GM19438 (cell line): ENCODE measurements around the gene PNPLA3.
"Not testable (repeated sequence)": the region's sequence is repeated elsewhere in the genome, so short reads cannot be mapped to it uniquely, and the experiment has no call there.

ENCODE experiments used
- ATAC-seq: cut with Tn5 transposase; IDR thresholded peaks from one replicate; pipeline ENCODE4 v1.9.1; 2021; ENCODE audit warnings: low read depth; ENCODE audit not compliant: unreplicated experiment

The PNPLA3 gene

DNA sequence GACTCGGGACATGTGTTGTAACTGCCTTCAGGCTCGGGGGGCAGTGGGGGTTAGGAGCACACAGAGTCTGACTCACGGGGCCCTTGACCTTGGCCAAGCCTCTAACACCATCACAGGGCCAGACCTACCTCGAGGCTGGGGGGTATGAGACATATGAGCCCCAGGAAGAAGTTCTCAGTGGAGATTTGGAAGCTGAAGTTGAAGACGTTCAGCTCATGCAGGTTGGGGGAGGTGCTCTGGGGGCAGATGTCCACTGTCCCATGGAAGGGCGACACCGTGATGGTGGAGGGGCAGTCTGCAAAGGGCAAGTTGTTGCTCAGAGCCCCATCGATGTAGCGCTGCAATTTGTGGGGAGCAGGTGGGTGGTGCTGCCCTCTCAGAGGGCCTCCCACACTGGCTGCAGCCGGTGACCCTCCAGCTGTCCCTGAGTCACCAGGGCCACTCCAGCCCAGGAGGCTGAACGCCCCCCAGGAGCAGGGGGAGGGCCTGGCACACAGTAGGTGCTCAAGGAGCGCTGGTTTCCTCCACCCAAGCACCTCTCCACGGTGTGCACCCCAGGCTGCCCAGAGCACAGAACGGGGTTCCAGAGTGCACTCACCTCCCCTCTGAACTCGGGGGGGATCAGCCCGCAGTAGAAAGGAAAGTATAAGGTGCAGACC is 34.3 kb upstream of the PNPLA3 start:
- no peak for ATAC-seq

DNA sequence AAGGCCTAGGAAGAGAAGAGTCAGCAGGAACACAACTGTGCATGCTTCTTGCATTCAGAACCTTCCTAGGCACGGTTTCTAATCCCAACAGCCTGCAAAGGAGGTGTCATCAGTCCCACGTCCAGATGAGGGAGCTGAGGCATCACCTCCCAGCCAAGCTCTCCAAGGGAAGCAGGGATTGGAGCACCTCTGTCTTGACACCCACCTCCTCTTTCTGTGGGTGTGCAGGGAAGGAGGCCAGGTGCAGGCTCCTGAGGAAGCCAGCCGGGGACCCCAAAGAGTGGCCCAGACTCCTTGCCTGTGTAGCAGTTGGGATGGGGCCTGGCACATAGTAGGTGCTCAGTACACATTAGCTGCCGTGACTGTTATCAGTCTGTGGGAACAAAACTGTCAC is 33.7 kb upstream of the PNPLA3 start:
- ATAC-seq = no peak

DNA sequence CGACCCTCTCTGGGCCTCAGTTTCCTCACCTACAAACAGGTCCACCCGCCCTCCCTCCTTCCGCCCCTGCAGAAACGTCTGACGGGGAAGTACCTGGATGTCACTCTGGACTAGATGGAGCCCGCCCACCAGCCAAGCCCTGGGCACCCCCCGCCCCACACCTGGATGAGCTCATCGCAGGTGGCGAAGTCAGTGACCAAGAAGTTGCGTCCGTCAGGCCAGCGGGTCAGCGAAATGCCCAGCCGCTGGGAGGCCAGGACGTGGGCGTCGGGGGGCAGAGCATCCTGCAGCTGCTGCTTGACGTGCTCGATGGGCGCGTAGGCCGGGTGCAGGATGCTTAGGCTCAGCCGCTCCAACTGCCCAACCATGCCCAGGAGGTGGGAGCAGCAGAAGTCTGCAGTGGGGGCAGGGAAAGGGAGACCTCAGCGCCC is 32.7 kb upstream of the PNPLA3 start:
- no peak for ATAC-seq

DNA sequence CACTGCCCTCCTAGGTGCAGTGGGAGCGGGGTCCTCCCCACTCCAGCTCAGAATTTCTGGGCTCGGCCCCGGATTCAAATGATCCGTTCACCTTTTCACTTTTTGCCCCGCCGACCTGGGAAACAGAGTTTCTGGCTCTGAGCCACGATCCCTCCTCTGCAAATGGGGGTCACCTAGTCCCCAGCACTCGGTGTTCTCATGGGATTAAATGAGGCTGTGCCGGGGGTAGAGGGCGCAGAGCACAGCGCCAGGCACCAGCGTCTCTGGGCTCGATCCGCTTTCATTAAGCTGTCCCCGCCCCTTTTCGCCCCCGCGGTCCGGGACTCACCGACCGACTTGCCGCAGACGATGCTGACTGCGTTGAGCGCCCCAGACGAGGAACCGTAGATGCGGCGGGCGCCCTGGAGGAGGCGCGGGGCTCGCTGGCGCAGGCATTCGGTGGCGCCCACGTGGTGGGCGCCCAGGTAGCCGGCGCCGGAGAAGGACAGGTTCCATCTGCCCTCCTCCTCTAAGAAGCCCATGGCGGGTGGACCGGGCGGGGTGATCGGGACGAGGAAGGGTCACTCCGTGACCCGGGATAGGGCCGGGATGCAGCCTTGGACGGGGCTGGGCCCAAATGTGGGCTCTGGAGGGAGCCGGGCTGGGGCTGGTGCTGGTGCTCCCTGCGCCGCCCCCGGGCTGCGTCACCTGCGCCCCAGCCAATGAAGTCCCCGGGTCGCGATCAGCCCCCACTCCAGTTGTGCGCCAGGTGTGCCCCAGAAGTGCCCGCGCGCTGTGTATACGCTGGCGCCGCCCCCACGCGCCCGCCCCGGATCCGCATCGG is 32.0 kb upstream of the PNPLA3 start, which contains the start of gene PNPLA5:
Gene PNPLA5, minus strand, starts transcription at position 654 of the 823 bp plus-strand sequence. Its CDS starts 133 bp downstream, at position 521.
- no peak for ATAC-seq

DNA sequence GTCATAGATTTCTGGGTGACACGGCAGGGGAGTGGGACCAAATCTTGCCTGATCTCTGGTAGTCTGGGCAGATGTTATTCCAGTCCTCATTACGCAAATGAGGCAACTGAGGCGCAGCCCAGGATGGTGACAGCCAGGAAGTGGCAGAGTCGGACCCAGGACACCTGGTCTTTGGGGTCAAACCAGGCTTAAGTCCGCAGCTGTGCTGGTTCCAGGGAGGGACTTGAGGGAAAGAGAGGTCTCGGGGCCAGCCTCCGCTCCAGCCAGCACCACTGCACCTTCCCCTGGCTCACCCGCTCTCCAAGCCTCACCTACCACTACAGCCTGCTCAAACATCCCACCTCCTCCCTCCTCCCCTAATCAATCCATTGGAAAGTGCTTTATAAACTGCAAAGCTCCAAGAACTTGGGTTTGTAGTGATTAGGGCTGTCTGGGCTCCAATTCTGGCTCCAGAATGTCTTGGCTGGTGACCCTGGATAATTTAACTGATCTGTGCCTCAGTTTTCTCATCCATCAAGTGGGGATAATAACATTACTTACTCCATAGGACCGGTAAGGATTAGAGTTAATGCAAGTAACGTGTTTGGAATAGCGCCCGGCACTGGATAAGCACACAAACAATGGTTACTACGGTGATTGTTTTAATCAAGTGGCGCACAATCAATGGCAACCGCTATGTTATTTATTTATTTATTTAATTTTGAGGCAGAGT is 31.3 kb upstream of the PNPLA3 start:
- ATAC-seq = no peak

DNA sequence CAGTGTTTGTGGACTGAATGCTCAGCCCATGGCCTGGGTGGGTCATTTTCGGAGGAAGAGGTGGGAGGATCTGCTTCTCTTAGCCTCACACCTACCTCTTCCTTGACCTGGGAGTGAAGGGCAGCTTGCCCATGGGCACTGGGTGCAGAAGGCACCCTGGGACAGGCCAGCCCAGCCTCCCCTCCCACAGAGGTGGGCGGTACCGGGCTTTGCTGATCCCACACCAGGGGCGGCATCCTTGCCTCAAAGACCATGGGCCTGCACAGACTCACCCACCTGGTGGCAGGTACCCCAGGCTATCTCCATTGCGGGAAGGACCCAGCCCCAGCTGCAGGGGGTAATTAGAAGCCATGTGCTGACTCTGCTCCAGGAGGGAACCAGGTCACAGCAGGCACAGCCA is 30.3 kb upstream of the PNPLA3 start:
- no peak for ATAC-seq

DNA sequence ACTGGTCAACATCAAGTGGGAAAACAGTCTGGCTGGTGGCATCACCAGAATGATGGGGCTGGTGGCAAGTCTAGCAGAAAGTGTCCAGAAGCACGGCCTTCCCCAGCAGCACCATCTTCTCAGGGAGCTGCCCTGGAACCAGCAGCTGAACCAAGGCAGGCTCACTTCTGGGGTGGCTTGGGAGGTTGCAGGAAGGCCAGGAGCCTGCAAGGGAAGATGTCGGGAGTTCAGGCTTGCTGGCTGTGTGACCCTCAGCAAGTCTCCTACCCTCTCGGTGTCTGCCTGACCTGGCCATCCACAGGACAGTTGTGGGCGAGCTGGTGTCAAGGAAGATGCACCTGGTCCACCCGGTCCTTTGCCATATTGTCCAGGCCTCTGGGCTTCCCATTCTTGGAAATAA is 29.5 kb upstream of the PNPLA3 start:
- no peak for ATAC-seq

DNA sequence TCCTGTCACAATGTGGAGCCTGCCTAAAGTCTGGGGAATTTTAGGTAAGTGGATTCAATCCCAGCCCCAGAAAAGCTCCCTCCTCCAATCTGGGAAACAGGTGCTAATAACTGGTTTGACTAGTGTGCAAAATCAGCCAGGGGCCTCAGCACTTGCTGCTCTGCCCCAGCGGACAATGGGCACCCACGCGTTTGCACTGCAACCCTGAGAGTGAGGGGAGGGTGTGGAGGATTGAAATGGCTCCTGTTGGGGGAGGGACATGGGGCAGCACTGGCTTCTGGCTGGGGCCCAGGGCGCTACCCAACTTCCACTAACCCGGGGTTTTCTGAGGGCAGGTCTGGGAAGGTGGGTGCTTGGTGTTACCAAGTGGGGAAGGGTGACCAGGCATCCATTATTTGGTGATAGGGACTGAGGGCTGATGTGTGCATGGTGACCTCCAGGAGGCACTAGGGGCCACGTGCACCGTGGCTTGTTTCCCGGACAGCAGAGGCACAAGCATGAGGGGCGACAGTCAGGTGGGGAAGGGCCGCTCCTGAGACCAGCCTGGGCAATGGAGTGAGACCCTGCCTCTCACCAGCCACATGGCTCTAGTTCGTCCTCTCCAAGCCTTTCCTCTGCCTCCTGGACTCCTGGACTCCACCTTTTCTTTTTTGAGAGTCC is 27.5 kb upstream of the PNPLA3 start:
- ATAC-seq = no peak

DNA sequence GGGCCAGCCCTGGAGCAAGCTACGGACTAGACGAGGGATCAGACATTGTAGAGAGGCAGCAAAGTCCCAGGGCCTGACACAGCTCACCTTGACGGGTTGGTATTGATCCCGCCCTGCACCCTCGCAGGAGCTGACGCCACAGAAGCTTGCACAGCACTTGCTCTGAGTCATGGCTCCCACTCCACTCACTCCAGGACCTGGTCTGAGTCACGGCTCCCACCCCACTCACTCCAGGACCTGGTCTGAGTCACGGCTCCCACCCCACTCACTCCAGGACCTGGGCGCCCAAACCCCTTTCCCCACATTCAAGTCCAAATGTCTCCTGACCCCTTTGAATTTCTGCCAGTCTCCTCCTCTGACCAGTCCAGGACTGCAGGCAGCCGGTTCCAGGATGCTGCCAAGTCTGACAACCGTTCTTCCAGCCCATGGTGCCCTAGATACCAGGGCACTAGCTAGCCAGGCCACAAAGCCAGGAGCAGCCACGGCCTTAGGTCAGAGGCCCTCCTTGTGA is 25.8 kb upstream of the PNPLA3 start:
- no peak for ATAC-seq

DNA sequence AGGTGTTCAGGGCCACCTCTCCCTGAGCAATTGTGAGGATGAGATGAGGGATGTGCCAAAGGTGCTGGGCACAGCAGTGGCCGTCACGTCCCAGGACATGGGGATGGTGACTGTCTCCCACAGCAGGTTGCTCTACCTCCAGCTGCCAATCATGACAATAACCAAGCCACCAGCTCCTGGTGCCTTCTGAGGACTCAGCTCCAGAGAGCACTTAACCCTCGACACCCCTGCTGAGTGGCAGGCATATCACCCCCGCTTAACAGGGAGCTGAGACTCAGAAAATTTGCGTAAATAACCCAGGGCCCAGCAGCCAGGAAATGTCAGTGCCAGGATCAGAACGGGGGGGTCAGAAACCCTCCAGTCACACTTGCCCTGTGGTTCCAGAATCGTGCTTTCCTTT is 23.4 kb upstream of the PNPLA3 start:
- no peak for ATAC-seq

DNA sequence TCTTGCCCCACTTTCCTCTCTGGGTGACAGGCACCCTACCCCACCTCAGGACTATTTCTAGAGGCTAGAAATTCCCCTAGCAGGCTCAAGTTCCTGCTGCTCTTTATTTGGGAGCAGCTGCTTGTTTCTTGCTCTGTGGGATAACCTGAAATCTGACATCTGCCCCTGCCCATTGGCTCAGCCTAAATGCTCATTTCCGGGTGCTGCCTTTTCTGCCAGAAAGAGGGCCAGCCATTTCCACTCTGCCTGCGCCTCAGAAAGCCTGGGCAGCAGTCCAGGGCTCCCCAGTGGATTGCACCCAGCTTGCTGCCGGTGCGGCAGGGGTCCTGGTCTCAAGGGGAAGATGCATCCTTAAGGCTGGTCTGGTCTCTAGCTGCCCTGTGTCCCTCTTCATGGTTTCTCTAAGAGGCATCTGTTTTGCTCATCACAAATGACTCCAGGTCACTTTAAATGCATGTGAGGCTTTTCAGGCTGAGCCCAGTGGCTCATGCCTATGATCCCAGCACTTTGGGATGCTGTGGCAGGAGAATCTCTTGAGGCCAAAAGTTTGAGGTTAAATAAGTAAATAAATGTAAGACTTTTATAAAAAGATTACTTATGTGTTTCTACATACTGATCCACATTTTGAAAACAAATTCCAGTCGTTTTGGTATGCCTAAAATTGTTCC is 21.5 kb upstream of the PNPLA3 start:
- no peak for ATAC-seq

DNA sequence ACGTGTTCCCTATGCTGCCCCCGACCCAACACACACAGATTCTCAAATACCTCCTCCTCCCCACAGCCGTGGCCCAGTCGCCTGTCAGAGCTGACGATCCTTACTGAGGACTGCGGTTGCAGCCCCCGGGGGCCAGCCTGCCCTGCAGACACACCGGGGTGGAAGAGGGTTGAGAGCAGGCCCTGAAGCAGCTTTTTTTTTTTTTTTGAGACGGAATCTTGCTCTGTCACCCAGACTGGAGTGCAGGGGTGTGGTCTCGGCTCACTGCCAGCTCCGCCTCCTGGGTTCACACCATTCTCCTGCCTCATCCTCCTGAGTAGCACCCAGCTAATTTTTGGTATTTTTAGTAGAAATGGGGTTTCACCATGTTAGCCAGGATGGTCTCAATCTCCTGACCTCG is 20.6 kb upstream of the PNPLA3 start:
- not testable (repeated sequence) for ATAC-seq

DNA sequence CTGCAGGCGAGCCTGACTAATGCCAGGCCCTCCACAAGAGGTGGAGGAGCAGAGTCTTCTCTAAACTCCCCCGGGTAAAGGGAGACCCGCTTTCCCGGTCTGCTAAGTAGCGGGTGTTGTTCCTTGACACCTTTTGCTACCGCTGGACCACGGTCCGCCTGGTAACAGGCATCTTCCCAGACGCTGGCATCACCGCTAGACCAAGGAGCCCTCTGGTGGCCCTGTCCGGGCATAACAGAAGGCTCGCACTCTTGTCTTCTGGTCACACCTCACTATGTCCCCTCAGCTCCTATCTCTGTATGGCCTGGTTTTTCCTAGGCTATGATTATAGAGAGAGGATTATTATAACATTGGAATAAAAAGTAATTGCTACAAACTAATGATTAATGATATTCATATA is 19.2 kb upstream of the PNPLA3 start:
- not testable (repeated sequence) for ATAC-seq

DNA sequence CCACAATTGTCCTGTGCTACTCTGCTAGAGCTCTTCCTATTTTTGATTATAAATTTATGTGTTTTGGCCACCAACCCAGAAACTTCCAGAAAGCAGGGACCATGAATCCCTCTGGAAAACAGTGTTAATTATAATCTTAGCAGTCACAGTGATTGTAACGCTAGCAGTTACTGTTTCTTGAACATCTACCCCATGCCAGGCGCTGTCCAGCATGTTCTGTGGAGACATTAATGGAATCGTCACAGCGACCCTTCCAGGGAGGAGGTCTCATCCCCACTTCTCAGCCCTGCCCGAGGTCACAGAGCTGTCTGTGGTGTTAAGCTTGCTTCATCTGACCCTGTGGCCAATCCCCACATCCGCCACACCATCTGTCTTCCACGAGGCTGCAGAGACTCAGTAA is 17.9 kb upstream of the PNPLA3 start:
- no peak for ATAC-seq

DNA sequence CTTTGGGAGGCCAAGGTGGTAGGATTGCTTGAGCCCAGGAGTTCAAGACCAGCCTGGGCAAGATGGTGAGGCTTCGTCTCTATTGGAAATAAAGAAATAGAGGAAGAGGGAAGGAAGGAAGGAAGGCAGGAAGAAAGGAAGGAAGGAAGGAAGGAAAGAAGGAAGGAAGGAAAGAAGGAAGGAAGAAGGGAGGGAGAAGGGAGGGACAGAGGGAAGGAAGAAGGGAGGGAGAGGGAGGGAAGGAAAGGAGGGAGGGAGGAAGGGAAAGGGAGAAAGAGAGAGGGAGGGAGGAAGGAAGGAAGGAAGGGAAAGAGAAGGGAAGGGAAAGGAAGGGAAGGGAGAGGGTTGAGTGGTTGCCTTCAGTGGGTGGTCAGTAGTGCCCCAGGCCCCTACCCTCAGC is 13.9 kb upstream of the PNPLA3 start:
- no peak for ATAC-seq

DNA sequence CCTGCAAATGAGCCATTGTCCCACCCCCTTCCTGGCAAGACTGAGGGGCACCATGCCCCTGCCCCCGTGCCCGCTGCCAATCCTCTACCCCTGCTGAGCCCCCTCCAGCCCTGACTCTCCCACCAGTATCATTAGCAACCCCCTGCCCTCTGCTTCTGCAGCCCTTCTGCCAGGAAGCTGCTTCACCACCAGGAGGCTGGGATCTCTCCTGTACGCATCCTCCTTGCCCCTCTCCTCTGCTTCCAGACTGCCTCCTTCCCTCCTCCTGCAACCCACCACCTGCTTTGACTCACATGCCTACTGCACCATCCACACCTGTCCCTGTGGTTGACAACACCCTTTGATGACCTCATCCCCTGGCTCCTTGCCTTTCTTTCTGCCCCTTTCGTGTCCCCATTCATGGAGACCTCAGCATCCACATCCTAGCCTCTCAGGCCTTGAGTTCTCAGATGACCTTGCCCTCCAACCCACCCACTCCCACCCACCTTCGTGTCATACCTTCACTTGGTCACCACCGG is 13.4 kb upstream of the PNPLA3 start:
- no peak for ATAC-seq

DNA sequence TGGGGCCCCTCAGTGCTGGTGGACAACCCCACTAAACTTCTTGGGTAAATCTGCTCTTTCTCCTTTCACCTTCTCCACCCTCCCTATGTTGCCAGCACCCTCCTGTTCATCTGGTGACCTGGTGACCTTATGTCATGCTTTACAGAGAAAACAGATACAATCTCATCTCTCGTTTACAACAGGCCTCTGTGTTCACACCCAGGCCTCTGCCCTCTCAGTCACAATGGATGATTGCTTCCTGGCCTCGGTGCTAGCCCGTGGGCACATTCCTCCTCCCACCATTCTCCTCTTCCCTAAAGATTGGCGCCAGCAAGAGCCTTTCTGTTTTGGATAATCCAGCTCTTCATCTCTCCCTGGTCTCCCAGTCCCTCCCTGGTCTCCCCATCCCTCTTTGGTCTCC is 12.3 kb upstream of the PNPLA3 start:
- no peak for ATAC-seq

DNA sequence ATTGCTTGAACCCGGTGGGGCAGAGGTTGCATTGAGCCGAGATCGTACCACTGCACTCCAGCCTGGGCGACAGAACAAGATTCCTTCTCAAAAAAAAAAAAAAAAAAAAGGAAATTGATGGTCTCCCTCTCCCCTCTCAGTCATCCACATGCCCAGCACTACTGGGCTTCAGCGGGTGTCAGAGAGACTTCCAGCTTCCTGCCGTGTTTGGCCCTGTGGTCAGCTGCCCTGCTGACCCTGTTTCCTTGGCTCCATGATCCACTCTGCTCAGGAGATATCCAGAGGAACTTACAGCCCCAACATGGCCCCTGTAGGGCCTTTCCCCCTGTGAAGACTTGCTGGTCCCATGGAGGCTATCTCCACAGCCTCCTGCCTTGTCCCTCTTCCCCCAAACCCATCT is 6.1 kb upstream of the PNPLA3 start:
- no peak for ATAC-seq

DNA sequence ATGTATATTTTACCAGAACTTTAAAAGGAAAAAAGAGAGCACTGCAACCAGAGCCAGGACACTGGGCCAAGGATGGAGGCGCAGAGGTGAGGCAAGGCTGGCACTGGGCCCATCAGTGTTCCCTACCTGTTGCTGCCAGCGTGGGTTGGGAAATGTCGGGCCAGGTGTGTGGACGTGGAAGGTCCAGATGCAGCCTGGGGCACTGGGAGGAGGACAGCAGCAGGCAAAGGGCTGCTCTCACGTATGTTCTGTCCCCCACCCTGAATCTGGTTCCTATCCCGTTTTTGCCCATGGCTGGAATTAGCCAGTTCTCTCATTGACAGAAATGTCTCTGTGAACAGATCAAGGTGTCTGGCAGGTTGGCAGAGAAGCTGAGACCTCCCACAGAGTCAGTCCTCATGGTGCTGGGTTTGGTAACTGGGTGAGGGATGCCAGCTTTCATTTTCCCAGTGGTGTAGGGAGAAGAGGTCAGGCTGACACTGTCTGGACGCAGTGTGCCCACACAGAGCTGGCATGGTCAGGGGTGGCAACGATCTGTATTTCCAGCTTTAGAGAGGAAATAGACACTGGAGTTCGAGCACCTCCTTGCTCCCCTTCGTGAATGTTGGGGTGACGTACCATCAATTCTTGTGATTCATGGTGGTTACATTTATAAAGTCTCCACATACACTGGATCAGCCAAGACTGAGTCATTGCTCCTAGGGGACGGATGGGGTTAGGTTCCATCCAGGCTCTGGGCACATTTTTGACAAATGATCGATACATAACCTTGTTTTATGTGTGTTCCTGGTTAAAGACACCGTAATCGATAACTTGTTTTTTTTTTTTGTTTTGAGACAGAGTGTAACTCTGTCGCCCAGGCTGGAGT is 4.3 kb upstream of the PNPLA3 start:
- no peak for ATAC-seq
